ENCODE data around the gene TRIM74.
"Not testable (repeated sequence)": the region's sequence is repeated elsewhere in the genome, so short reads cannot be mapped to it uniquely, and the experiment has no call there.

- not testable (repeated sequence) for TF ChIP-seq CTCF (conservative IDR thresholded peaks at IDR 0.05; ENCODE audit: low read depth, low read length); EZH2 (IDR thresholded peaks at IDR 0.05; ENCODE audit: low read length, unreplicated experiment)
Observed at GRCh38 chr7:72976434-72976833, 7.2 kb upstream of the TRIM74 start.
